HG02884 (cell line): ENCODE measurements around the gene MCM6.

ENCODE experiments used
- ATAC-seq: cut with Tn5 transposase; IDR thresholded peaks from one replicate; pipeline ENCODE4 v1.9.1; 2021; ENCODE audit warnings: mild to moderate bottlenecking, moderate library complexity; ENCODE audit not compliant: unreplicated experiment

MCM6 gene

DNA sequence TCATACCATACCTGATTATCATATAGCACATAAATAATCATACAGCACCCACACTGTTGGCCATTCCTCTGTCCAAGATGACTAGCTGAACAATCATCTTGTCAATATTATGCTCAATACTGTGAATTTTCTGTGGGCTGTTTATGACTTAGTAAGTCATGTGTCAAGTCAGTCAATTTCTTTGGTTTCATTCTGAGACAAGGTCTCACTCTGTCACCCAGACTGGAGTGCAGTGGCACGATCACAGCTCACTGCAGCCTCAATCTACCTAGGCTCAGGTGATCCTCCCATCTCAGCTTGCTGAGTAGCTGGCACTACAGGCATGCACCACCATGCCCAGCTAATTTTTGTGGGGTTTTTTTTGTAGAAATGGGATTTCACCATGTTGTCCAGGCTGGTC lies 5.7 kb downstream of the MCM6 start:
- peak; percentile 85 for ATAC-seq

DNA sequence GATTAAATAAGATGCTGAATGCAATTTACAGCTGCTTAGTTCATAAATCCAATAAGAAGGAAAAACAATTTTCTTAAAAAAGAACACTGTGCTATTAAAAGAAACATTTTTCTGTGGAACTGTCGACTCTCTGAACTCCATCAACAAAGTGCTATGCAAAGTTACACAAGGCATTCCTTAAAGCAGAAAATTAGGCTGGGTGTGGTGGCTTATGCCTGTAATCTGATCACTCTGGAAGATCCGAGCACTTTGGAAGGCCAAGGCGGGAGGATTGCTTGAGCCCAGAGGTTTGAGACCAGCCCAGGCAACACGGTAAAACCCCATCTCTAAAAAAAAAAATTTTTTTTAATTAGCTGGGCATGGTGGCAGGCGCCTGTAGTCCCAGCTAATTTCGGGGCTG lies 13.0 kb downstream of the MCM6 start:
- ATAC-seq = no peak

DNA sequence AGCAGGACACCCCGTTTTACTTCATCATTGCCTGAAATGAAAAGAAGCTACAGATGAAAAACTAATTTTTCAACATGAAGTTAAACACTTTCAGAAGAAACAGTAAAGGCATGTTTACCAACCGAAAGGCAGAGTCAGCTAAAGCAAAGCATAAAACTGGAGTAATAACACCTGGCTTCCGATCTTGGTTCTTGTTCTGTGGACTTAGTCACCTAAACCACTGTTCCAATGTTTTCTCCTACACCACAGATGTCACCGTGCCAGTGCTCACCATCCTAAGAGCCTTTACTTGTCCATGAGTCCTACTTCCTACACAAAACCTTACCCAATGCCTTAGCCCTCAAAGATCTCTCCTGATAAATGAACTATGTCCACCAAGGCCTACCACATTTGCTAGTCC lies 13.5 kb downstream of the MCM6 start:
- no peak for ATAC-seq

DNA sequence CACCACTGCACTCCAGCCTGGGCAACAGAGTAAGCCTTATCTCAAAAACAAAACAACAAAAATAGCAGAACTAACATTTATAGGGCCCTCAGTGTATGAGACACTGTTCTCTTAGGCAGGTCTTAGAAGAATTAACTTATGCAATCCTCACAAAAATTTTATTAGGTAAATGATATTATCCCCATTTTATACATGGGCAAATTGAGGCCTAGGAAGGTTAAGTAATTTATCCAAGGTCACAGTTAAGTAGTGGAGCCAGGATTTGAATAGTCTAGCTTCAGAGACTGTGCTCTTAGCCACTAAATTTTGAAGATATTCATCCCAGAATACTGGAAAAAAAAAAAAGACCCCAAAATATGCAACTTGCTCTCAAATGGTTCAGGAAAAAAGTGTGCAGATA lies 22.8 kb downstream of the MCM6 start:
- ATAC-seq = no peak

DNA sequence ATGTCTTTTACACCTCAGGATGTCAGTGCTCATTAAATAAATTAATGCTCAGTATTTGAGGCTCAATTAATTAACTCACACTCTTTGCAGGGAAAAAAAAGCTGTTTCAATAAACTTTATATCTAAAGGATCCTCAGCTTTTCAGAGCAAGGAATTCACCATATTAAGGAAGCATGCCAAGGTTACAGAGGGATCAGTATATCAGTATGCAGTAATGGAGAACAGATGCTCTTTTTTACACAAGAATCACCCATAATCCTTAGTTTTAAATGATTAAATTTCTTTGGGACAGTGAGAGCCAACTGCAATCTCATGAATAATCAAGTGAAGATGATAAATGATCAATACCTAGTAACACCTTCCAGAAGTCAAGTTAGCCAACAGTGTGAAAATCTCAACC lies 24.4 kb downstream of the MCM6 start:
- no peak for ATAC-seq

DNA sequence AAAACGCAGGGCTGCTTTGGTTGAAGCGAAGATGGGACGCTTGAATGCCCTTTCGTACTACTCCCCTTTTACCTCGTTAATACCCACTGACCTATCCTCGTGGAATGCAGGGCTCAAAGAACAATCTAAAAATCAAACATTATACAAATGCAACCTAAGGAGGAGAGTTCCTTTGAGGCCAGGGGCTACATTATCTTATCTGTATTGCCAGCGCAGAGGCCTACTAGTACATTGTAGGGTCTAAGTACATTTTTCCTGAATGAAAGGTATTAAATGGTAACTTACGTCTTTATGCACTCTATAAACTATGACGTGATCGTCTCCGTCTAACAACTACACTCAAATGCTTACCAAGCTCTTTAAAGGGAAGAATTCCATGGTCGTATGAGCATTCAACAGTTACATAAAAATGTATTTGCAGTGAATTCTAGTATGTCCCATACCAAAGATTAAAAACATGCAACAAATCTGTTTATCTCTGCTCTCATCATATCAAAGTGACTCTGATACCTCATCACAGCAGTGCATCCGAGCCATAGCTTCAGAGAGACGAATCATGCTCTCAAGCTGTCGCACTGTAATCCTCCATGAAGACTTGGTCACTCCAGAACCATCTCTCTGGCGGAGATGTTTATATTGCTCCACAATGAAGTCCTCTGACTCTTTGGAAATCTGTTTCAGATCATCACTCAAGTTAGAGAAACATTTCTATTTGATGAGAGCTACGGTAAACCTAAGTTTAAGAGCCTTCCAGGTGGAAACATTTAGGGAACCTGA lies 25.2 kb downstream of the MCM6 start:
- ATAC-seq = no peak

DNA sequence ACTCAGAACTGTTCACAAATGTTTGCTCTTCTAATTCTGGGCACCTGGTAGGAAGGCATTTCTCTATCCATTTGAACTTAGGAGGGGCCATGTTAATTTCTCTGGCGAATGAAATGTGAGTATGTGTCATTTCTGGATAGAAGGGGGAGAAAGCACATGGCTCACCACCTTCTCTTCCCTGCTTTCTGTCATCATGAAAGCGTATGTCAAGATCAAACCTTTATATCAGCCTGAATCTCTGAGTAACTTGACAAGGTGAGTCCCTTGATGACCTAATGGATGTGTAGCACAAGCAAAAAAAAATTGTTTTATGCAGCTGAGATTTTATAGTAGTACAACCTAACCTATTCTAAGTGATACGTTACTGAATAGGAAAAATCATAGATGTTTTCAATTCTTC lies 27.2 kb downstream of the MCM6 start:
- no peak for ATAC-seq

DNA sequence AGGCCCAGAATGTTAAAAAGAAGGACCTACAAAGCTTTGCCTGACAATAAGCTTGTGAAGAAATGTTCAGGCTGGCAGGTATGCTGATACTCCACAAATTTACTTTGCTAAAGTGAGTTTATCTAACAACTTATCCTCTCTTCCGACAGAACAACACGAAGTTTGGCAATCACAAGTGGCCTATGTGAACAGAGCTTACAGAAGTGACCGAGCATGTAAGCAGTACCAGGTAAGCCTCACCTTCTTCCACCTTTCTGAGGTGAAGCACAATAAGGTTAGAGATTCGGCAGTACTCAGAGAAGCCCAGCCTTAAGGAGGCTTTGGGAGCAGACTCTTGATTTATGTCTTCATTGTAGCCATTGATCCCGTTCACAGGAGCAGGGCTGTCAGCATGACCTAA lies 30.2 kb downstream of the MCM6 start:
- no peak for ATAC-seq

DNA sequence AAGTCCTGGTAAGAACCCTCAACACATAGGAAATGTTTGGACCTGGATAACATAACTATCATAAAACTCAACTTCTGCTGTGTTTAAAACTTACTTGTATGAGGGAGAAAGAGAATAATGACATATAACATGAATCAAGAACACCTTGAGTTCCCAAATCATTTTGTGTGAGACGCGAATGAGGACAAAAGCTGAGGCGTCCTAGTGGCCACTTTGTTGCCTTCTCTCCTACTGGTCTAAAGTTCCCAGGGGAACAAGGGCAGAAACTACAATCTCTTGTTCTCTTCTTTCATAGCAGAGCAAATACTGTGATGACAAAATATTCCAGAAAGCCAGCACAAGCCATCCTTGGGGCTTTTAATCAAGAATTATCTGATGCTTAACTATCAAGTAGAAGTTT lies 31.0 kb downstream of the MCM6 start:
- ATAC-seq = no peak

DNA sequence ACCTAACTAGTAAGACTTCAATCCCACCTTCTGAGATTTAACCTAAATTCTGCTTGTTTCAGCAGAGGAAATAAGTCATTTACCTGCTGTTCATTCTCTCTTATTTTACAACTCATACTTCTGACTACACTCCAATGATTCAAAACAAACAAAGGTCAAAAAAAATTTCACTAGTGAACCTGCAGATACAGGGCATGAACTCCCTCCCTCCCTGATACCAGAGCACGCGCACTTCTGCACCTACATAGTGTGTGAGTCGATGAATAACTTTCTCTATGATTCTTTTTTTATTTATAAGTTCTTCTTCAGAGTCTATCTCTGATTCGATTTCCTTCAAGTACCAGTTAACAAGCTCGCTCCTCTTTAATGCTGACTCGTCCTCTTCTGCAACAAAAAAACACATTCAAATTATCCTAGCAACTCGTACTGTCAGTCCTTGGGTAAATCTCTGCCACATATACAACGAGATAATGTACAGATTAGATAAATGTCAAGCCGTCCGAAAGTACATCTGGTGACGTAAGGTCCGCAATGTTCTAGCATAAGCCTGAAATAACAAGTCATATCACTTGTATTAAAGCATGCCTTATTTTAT lies 31.8 kb downstream of the MCM6 start:
- no peak for ATAC-seq

DNA sequence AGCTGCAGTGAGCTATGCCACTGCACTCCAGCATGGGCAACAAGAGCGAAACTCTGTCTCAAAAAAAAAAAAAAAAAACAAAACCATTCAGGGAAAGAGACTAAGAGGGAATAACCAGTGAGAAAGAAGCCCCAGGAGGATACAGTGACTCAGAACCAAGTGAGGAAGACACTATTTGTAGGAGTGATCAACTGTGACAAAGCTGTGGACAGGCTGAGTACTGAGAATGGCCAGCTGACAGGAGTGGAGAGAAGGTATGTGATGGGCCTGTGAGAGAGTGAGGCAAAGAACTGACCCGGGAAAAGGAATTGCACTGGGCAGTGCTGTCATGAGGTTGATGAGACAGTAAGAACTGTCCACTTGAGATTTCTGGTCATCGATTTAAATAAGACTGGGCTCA lies 32.6 kb downstream of the MCM6 start:
- ATAC-seq = no peak

DNA sequence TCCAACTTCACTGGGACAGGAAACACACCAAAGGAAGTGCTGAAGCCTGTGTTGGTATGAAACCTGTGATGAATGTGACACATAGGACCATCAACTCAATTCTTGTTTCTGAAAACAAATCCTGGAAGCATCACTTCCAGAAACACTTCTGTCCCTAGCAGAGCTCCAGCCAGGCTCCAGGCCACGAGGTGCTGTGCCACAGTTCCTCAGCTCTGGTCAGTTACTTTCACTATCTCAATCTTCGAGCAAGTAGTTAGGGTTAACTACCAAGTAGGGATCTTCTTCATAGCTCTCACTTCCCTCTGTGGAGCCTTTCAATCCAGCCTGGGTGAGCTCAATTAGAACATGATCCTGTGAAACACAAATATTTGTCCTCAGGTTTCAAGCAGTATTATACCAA lies 35.6 kb downstream of the MCM6 start:
- ATAC-seq = no peak

DNA sequence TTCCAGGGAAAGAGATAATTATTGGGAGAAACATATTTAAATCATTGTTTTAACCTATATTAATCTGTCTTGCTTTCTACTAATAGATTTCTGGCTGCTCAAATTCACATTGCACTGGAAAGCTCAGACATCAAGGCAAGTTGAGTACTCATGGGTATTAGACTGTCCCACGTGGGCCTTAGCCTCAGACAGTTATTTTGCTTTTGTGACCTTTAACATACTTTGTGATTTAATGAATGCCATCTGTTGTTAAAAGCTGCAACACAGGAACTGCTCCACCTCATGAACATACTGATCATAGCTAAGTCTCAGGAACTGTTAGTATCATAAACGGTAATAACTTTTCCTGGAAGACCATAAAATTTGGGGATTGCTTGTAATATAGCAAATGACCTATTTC lies 36.5 kb downstream of the MCM6 start:
- no peak for ATAC-seq

DNA sequence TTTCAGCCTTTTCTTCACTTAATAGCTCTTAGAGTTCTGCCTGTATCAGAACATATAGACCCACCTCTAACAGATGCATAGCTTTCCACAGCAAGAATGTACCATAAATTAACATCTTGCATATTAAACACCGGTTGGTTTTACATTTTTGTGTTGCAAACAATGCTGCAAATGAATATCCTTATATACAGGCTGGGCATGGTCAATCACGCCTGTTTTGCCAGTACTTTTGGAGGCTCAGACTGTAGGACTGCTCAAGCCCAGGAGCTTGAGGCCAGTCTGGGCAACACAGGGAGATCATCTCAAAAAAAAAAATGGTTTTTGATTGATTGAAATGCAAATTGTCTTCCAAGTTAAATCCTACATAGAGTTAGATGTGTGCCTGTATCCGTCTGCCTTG lies 37.7 kb downstream of the MCM6 start:
- ATAC-seq = no peak

DNA sequence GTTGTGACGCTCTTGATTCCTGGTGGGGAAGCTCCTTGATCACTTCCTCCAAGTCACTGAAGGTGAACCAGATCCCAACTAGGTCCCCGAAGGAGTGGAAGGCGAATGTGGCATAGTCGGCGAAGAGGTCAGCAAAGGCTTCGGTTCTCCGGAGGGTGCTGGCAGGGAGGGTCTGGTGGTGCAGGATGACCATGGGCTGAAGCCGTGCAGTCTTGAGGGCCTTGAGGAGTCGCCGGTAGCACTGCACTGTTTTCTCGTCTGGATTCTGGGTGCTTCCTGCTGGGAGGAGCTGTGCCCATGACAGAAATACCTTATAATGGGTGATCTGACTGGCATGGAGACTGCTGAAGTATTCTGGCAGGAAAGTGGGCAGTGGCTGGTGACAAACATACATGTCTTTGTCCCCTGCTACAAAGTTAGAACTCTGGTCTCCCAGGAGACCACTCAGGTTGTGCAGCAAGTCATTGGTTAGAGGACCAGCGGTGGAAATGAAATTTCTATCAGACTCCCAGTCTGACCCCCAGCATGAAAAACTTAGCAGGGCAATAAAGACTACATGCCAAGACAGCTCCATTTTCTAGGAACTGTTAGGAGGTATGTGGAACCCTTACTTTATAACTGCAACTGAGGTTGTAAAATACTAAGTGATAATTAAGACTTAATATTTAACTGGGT lies 39.5 kb downstream of the MCM6 start, which contains the start of gene LCT:
Gene LCT, minus strand, starts transcription at position 589 of the 675 bp plus-strand sequence. Its CDS starts 15 bp downstream, at position 574.
- ATAC-seq = no peak

DNA sequence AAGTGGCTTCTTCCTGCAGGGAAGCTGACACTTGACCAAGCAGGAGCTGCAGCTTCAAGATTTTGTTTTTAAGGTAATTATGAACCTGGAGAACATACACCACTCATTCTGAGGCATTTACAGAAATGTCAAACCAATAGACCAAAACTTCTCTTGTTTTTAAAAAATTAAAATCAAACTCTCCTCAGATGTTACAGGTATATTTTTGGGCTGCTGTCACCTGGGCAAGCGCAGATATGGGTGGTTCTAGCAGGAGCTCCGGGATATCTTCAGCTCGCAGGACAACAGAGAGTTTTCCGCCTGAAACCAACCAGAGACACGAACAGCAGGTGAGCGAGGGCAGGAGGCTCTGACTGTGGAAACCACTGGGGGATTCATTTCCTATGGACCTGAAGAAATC lies 43.4 kb downstream of the MCM6 start:
- ATAC-seq = no peak

DNA sequence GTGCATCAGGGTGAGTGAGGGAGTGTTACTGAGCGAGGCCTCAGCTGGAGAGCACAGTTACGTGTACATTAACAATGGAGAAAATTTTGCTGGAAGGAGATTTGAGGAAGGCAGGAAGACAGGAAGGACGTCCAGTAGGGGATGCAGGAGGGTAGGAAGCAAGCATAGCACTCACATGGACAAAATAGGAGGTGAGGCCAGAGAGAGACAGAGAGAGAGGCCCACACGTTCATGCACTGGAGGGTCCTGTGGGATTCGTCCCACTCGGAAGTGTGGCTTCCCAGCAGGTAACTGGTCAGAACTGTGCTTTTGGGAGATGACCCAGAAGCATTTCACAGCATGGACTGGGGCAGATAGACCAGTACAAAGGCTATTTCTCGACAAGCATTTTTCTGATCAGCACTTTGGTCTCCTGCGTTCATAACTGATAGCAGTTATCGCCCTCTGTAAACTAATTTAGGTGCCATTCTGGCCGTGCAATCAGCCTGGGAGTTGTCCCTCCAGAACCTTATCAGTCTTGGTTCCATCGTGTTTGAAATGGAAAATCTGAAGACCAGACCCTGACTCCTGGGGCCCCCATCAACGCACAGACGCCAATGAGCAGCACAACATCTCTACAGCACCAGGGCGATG lies 44.9 kb downstream of the MCM6 start:
- ATAC-seq = no peak

DNA sequence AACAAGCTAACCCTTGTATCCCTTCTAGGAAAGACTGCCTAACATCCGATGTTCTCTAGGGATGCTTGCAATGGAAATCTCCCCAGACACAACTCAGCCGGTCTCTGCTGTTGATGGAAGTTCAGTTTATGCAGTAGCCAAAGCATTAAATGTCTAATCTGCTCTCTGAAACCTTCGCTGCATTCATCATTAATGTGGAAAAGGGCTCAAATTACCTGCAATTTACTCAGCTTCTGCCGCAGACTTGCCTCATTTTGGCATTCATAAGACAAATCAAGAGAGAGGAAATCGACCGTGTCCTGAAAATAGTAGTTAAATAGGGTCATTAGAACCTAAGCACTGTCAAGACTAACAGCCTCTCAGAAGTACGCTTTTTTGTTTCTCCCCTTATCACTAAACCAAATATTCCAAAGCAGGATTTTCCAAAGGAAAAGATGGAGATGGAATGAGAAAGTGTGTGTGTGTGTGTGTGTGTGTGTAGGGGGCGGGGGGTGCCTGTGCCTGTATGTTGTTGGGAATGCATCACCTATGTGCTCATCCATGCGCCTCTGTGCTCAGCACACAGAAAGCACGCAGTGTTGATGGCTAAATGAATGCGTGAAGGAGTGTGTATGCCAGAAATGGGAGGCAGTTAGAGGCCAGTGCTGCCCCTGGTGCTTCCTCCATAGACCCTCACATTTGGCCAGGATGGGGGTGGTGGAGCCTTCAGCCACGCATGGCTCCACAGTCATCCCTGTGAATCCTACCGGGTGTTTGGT lies 46.7 kb downstream of the MCM6 start:
- no peak for ATAC-seq

DNA sequence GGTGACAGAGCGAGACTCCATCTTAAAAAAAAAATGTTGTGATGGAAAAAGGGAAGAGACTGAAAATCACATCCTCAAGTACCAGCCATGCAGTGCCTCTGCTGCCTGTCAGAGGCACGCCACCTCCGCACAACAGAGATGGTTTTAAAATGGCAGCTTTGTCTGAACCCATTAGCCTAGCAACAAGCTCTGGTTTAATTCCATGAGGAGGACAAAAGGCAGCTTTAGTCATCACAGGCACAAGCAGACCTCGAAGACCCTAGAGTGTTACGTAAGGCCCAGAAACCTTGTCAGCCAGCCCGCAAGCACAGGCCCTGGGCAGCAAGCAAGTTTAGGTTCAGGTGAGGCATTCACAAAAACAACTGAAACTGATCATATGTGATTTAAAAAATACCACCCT lies 49.7 kb downstream of the MCM6 start:
- no peak for ATAC-seq

DNA sequence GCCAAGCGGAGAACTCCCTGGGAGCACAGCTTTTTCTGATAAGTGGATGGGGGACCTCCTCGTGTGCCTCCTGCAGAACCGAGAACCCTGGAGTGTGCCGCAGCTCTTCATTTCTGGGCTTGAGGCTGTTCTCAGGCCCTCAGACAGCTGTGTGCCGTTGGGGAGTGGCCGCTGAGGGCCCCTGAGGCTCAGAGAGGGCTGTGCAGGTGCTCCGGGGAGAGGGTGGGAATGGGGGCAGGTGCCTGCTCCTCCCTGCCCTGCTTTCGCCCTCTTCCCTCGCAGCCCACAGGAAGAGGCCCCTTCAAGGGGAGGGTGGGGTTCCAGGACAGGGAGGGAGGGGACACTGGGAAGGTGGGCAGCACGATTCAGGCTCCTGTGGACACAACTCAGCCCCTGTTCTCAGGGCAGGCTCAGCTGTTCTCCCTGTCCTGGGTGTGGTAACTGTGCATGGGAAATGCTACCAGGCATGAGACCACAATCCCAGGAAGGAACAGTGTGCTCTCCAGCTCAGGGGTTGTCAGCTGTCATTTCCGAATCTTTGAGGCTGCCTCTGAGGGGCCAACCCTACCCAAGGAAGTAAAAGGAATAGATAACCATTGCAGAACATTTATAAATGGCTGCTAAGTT lies 50.6 kb downstream of the MCM6 start:
- no peak for ATAC-seq

DNA sequence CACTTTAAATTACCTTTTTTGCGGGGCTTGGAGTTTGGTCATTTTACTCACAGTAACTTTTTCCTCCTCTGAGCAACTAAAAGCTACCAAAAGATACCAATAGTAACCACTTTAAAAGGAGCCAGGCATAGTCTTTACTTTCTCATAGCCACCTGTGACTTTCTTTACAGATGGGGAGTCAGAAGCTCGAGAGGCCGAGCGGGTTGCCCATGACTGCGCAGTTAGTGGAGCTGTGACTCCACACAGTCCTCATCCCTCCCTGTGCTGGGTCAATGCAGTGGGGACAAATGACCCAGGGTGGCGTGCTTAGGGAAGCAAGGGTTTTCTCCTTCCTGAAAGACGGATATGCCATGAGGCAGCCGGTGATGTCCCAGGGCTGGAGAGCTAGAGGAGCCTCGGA lies 51.1 kb downstream of the MCM6 start:
- no peak for ATAC-seq
